K562 (cell line): ENCODE data around the gene IGSF10. TPM values are rescaled to one million over a fixed set of nuclear protein-coding genes. Genes with fewer than 3 reads are reported as not detected.

Experiments
- ATAC-seq: fragments of 200-7000 bp; cut with Tn5 transposase; 3 replicates; pipeline ENCODE4 v1.9.1; 2020; ENCODE audit warnings: moderate library complexity
- BruUV-seq: library from RNA; stranded (reverse); fragments of 400-500 nt; replicated peaks from 2 replicates; lab custom pipeline; 2021; lab: Mats Ljungman, UMichigan
- CTCF ChIA-PET: fragments of 300-600 bp; formaldehyde crosslinking; extraction: SDS; loops from one replicate; lab custom pipeline; 2021; ENCODE audit warnings: low intra/inter-chr PET ratio; lab: Yijun Ruan, JAX
- POLR2A ChIA-PET: fragments of 300-600, 350-650 bp; sonication (Branson Sonifier 250); formaldehyde crosslinking; extraction: SDS; loops from one replicate; lab custom pipeline; 2021; ENCODE audit warnings: antibody characterized with exemption, inconsistent platforms; lab: Yijun Ruan, JAX
- DNase-seq, 4 experiments: peaks; one replicate each; pipeline versions ENCODE4 v3.0.0 to v3.0.0-alpha.2; 2011 to 2018; ENCODE audit warnings: low spot score in 3 of 4, mixed read lengths in 3 of 4; ENCODE audit errors: extremely low read depth in 1 of 4
- FAIRE-seq: peaks from 2 replicates; lab custom pipeline; 2011; peaks lifted over from hg19 to GRCh38; lab: Jason Lieb, UNC
- H2AFZ ChIP-seq: 2 replicates; pipeline ENCODE4 v1.6.0; 2011; ENCODE audit warnings: low read depth, low read length, control low read depth, inconsistent platforms
- H3K27ac ChIP-seq: fragments of 200-600 bp; 3 replicates; pipeline ENCODE4 v1.8.0; 2011; ENCODE audit warnings: low read depth, mild to moderate bottlenecking, control low read depth, inconsistent platforms, low read length, moderate library complexity, mixed read lengths; ENCODE audit errors: extremely low read depth
- H3K27me3 ChIP-seq, 2 experiments: fragments of 300-600 bp in 1 of 2; 2 replicates in 1 of 2; 3 replicates in 1 of 2; pipeline versions ENCODE4 v1.6.0 to v1.8.0; 2011; ENCODE audit warnings: inconsistent platforms in 2 of 2, low read length in 2 of 2, mild to moderate bottlenecking in 1 of 2, mixed read lengths in 1 of 2, moderate library complexity in 1 of 2; ENCODE audit not compliant: control insufficient read depth in 2 of 2, insufficient read depth in 2 of 2
- H3K36me3 ChIP-seq: fragments of 300-600 bp; 3 replicates; pipeline ENCODE4 v1.8.0; 2011; ENCODE audit warnings: mild to moderate bottlenecking, low read length, inconsistent platforms; ENCODE audit not compliant: control insufficient read depth, insufficient read depth
- H3K4me1 ChIP-seq, 2 experiments: fragments of 200-600 bp in 1 of 2; replicated peaks in 1 of 2; 2 replicates in 1 of 2; 3 replicates in 1 of 2; pipeline versions ENCODE4 v1.5.1 to v1.8.0; 2011; ENCODE audit warnings: inconsistent platforms in 2 of 2, low read length in 2 of 2, mild to moderate bottlenecking in 1 of 2, mixed read lengths in 1 of 2, moderate library complexity in 1 of 2; ENCODE audit not compliant: control insufficient read depth in 2 of 2, insufficient read depth in 2 of 2
- H3K4me2 ChIP-seq: 2 replicates; pipeline ENCODE4 v1.6.1; 2011; ENCODE audit warnings: low read length, control low read depth, inconsistent platforms, mixed read lengths; ENCODE audit not compliant: insufficient read depth
- H3K4me3 ChIP-seq: fragments of 200-600 bp; sonication (generic), shearing (Covaris generic); 2 replicates; pipeline ENCODE4 v1.5.1; 2016; ENCODE audit warnings: control low read depth, inconsistent platforms
- H3K79me2 ChIP-seq: fragments of 200-600 bp; 3 replicates; pipeline ENCODE4 v1.8.0; 2011; ENCODE audit warnings: low read length, inconsistent platforms; ENCODE audit not compliant: control insufficient read depth, insufficient read depth
- H3K9ac ChIP-seq, 2 experiments: 2 replicates each; pipeline versions ENCODE4 v1.6.0 to v1.6.1; 2011; ENCODE audit warnings: low read depth in 2 of 2, low read length in 2 of 2, control low read depth in 1 of 2, inconsistent platforms in 1 of 2, mild to moderate bottlenecking in 1 of 2, mixed read lengths in 1 of 2; ENCODE audit not compliant: insufficient read depth in 1 of 2
- H3K9me1 ChIP-seq: one replicate; pipeline ENCODE4 v1.6.0; 2011; ENCODE audit warnings: inconsistent platforms, mild to moderate bottlenecking, low read length, moderate library complexity; ENCODE audit not compliant: control insufficient read depth, insufficient read depth
- H3K9me3 ChIP-seq: replicated peaks from 2 replicates; pipeline ENCODE4 v1.5.1; 2011; ENCODE audit warnings: low read depth, low read length, inconsistent platforms; ENCODE audit not compliant: control insufficient read depth, insufficient read depth
- H4K20me1 ChIP-seq: replicated peaks from 2 replicates; pipeline ENCODE4 v1.6.1; 2011; ENCODE audit warnings: low read length, inconsistent platforms, mixed read lengths; ENCODE audit not compliant: control insufficient read depth, insufficient read depth
- MAFF ChIP-seq: IDR thresholded peaks from 2 replicates; pipeline ENCODE4 v1.6.1; 2012; ENCODE audit warnings: low read length, improper control_type of control experiment
- SIN3B ChIP-seq: fragments of 450-650 bp; IDR thresholded peaks from 2 replicates; pipeline ENCODE4 v1.6.1; 2017; ENCODE audit warnings: low read depth, mild to moderate bottlenecking, moderate library complexity
- SMAD4 ChIP-seq: fragments of 250-450 bp; sonication (Bioruptor Pico); conservative IDR thresholded peaks from 2 replicates; pipeline ENCODE4 v1.8.0; 2021; ENCODE audit warnings: inconsistent platforms, mild to moderate bottlenecking, moderate library complexity
- WGBS: fragments of 100-300 bp; shearing (Covaris generic); methylation state at CpG from one replicate; pipeline ENCODE4 v1.1.6; 2016; ENCODE audit warnings: low coverage, mixed read lengths; ENCODE audit not compliant: insufficient coverage; ENCODE audit errors: missing lambda C conversion rate; 5-methylcytosine and 5-hydroxymethylcytosine counted together
- in situ Hi-C: fragments of 300-500 bp; cut with MboI; formaldehyde crosslinking; loops from 4 replicates; pipeline ENCODE4 v1.15.0; 2018; ENCODE audit warnings: inconsistent platforms, mixed read lengths
- intact Hi-C: fragments of 100-400 bp; cut with micrococcal nuclease; formaldehyde crosslinking; loops from 2 replicates; pipeline ENCODE4 v1.14.2; 2022
- polyA plus RNA-seq, 8 experiments: library from polyadenylated mRNA; depleted of rRNA in 4 of 8; stranded (reverse) in 5 of 8; unstranded in 3 of 8; fragments of >200 nt; fragmentation: Nextera tagmentation in 2 of 8; fragmentation: Illumina TruSeq in 1 of 8; extraction: Ambion mirVana in 2 of 8; extraction: Trizol in 1 of 8; gene quantifications; 2 replicates each; pipeline versions ENCODE4 v1.2.1 to v1.2.3, GENCODE V29; 2011 to 2014; ENCODE audit warnings: inconsistent platforms in 1 of 8, missing spikeins in 1 of 8
- total RNA-seq, 7 experiments: library from RNA; depleted of rRNA in 6 of 7; stranded (reverse); fragments of >200 nt in 6 of 7; fragmentation: Illumina TruSeq in 2 of 7; extraction: Trizol in 2 of 7; gene quantifications; 2 replicates each; pipeline versions ENCODE4 v1.2.1 to v1.2.3, GENCODE V29; 2011 to 2021; ENCODE audit warnings: low replicate concordance in 1 of 7
- TF ChIP-seq, protein P1 (sequence below): fragments of 450-650 bp; IDR thresholded peaks from 2 replicates; pipeline ENCODE4 v1.6.1; 2016; ENCODE audit warnings: missing biosample characterization, missing genetic modification characterization
- TF ChIP-seq, protein P2 (sequence below), 3 experiments: IDR thresholded peaks in 2 of 3; conservative IDR thresholded peaks in 1 of 3; 2 replicates each; pipeline ENCODE4 v1.5.1; 2011 to 2012; ENCODE audit warnings: low read length in 3 of 3, mild to moderate bottlenecking in 3 of 3, control low read depth in 2 of 3, improper control_type of control experiment in 1 of 3, inconsistent platforms in 1 of 3, low read depth in 1 of 3, mixed read lengths in 1 of 3, moderate library complexity in 1 of 3; ENCODE audit not compliant: insufficient read depth in 2 of 3

The IGSF10 gene
- total and polyA plus RNA-seq, 9 of the 15 experiments (the other 6 are each of a cell fraction or from before 2014, with no cell fraction given): 0.11 to 1.2 (median 0.40) TPM

- Histone ChIP-seq H3K9me1 (no peaks in the 10 kb centered on the region), H3K36me3 (no peaks in the 10 kb centered on the region), H2AFZ (no peak overlapping the region), H3K9me3 (no peaks in the 10 kb centered on the region), H3K27ac (no peak overlapping the region), H3K9ac (no peak overlapping the region), H3K4me3 (no peak overlapping the region), H3K27me3 (0 out of 5 replicates have a peak, but pooled peaks cover 0 to 5% of the 10 kb centered on the region in 2 experiments), H4K20me1 (no peaks in the 10 kb centered on the region), H3K79me2 (no peaks in the 10 kb centered on the region), H3K4me2 (no peak overlapping the region), H3K4me1 (no peaks in the 10 kb centered on the region; a peak in 3 of 5 replicates)
- TF ChIP-seq, protein P1, sequence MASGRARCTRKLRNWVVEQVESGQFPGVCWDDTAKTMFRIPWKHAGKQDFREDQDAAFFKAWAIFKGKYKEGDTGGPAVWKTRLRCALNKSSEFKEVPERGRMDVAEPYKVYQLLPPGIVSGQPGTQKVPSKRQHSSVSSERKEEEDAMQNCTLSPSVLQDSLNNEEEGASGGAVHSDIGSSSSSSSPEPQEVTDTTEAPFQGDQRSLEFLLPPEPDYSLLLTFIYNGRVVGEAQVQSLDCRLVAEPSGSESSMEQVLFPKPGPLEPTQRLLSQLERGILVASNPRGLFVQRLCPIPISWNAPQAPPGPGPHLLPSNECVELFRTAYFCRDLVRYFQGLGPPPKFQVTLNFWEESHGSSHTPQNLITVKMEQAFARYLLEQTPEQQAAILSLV (tag): no peak
- TF ChIP-seq SMAD4 (CRISPR knock-in tag): no peak
- no peak for FAIRE-seq
- intact Hi-C loops: no loop called here
- no TSS peak for BruUV-seq
- in situ Hi-C loops: no loop called here
- WGBS: 3% methylated on average over 2 of the region's 2 CpGs
- CTCF ChIA-PET: no interaction called here
- POLR2A ChIA-PET: no interaction called here
- no peak for ATAC-seq
- no peak for DNase-seq
Observed at GRCh38 chr3:151428386-151428785, 32.5 kb downstream of the IGSF10 start.

DNA sequence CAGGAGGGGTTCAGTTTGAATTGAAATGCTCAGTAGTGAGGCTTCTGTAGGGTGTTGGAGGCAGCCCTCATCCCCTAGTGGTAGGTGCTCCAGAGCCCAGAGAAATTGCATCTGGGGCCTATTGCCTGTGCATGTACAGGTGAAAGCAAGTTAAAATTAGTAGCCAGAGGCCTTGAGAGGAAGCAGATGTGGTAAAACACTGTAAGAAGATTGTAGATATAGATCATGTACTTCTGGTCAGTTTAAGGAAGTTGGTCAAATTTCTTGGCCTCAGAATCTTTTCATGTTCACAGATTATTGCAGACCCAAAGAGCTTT is 34.6 kb downstream of the IGSF10 start:
- Histone ChIP-seq H4K20me1 (no peaks in the 10 kb centered on the region), H3K9me1 (no peaks in the 10 kb centered on the region), H3K27me3 (peaks cover 0 to 5% of the 10 kb centered on the region in 2 experiments; a peak in 1 of 5 replicates), H3K9ac (no peak overlapping the region), H3K4me3 (no peak overlapping the region), H3K4me1 (no peaks in the 10 kb centered on the region; a peak in 3 of 5 replicates), H3K36me3 (no peaks in the 10 kb centered on the region), H3K27ac (no peak overlapping the region), H3K9me3 (no peaks in the 10 kb centered on the region), H3K4me2 (no peak overlapping the region)
- ChIA-PET CTCF (no interaction called here), POLR2A (interaction anchor here (0.7 to 1.1 kb wide), 2 partner anchors 9 to 13 kb away, joined by 3 read pairs; no protein-coding TSS in a partner anchor)
- no TSS peak for BruUV-seq
- no peak for FAIRE-seq
- peak; percentile 72 for ATAC-seq
- TF ChIP-seq, protein P2, sequence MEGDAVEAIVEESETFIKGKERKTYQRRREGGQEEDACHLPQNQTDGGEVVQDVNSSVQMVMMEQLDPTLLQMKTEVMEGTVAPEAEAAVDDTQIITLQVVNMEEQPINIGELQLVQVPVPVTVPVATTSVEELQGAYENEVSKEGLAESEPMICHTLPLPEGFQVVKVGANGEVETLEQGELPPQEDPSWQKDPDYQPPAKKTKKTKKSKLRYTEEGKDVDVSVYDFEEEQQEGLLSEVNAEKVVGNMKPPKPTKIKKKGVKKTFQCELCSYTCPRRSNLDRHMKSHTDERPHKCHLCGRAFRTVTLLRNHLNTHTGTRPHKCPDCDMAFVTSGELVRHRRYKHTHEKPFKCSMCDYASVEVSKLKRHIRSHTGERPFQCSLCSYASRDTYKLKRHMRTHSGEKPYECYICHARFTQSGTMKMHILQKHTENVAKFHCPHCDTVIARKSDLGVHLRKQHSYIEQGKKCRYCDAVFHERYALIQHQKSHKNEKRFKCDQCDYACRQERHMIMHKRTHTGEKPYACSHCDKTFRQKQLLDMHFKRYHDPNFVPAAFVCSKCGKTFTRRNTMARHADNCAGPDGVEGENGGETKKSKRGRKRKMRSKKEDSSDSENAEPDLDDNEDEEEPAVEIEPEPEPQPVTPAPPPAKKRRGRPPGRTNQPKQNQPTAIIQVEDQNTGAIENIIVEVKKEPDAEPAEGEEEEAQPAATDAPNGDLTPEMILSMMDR (IDR thresholded peaks at IDR 0.05 in 2 of 3, conservative IDR thresholded peaks at IDR 0.05 in 1 of 3; ENCODE audit: insufficient read depth in 2 of 3, low read depth in 1 of 3, low read length in 3 of 3): peak in 2 of 3 experiments; percentile 3 to 36; a peak in 1 of 6 replicates
- TF ChIP-seq MAFF: no peak
- no peak for TF ChIP-seq SIN3B
- TF ChIP-seq, all 486 proteins: peak for 1
- DNase-seq: no peak
- H3K79me2 ChIP-seq: no peaks in the 10 kb centered on the region
- intact Hi-C loops (no loop called here), in situ Hi-C loops (no loop called here)
- H2AFZ ChIP-seq: peak overlapping the region; percentile 67
